Inflammatory macrophage treated with lipopolysaccharide for 4 hours (primary cell): ENCODE data around the gene NDRG4.
A peak's percentile ranks its signal among the peaks of the same experiment; 100 is the strongest.
"Not testable (repeated sequence)": the region's sequence is repeated elsewhere in the genome, so short reads cannot be mapped to it uniquely, and the experiment has no call there.

ENCODE experiments used
- DNase-seq: peaks from one replicate; pipeline ENCODE4 v3.0.0-alpha.2; 2020

The NDRG4 gene

DNA sequence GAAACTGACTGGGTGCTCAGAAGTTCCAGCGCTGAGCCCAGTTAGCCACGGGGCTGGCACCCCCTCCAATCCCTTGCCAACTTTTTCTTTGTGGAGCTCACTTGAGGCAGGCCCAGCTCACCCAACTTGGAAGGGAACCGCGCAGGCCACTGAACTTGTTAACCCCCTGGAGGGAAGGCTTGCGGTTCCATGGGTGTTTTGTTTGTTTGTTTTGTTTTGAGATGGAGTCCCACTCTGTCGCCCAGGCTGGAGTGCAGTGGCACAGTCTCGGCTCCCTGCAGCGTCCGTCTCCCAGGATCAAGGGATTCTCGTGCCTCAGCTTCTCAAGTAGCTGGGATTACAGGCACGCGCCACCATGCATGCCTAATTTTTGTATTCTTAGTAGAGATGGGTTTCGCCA, 34.1 kb upstream of the NDRG4 start:
- DNase-seq = no peak

DNA sequence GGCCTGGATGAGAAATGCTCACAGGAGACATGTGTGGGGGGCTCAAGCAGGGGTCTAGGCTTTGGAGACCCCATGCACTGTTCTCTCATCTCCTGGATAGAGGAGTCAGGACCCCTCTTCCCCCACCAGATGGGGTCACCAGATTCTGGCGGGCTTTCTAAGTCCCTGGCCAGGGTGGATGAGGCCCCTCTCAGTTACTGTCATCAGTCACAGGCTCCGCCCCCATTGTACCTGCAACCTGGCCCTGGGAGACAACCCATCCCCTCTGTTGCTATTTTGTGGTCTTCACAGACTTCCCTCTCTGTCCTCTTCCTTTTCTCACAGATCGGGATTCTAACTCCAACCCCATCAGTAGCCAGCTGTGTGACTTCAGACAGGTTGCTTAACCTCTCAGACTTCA, 33.5 kb upstream of the NDRG4 start:
- no peak for DNase-seq

- DNase-seq = no peak
These were observed 32.0 kb upstream of the NDRG4 start for GRCh38 chr16:58467905-58468304.

DNA sequence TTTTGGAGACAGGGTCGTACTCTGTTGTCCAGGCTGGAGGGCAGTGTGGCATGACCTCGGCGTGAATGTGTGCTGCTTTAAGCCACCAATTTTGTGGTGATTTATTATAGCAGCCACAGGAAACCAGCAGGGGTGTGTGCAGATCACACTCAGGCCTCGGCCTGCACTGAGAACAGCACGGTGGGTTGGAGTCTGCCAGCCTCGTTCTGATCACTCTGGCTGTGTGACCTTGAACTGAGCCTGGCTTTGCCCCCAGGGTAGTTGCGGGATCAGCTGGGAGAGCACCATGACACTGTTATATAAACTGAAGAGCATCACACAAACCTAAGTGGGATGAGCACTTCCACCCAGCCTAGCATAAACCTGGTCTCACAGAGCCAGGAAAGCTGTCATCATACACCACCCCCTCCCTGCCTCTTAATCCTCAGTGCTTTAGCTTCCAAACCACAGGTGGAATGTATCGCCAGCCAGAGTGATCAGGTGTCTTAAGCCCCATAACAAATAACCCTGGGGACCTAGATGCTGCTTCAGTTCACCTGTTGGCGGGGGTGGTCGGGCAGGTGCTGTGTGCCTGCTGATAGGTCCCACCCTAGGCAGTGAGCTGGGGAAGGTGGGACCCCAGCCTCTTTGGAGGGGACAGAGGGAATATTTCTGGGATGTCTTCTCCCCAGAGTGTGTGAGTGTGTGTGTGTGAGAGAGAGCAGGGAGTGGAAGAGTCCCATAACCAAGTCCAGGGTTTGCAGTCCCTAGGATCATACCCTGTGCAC, 28.6 kb upstream of the NDRG4 start:
- DNase-seq = no peak

- no peak for DNase-seq
These were observed 27.7 kb upstream of the NDRG4 start for GRCh38 chr16:58472266-58472665.

DNA sequence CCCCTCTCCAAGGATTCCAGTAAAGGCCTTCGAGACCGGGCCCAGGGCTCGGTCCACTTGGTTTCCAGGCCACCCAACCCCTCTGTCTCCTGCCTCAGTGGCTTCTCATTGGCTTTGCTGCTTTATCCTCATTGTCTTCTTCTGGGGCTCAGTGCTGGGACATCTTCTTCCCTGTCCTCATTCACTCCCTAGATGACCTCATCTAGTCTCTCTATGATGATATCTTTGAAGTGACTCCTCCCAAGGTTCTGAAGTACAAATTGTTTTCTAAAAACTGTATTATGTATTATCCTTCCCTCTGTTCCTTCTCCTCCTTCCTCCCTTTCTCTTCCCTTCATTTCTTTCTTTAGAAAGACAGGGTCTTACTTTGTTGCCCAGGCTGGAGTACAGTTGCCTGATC, 27.1 kb upstream of the NDRG4 start:
- no peak for DNase-seq

DNA sequence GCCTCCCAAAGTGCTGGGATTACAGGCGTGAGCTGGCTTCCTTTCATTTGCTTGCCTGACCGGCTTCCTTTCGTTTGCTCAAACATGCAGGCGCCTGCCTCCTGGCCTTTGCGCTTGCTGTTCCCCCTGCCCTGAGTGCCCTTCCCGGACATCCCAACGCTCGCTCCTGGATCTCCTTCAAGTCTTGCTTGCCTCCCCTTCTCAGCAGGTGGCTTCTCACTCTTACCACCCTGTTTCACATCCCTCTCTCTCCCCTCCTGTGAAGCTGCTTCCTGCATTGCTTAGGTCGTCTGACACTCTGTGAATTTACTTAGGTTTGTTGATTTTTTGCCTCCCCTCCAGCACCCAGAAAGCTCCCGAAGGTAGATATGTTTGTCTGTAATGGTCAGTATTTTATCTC, 25.6 kb upstream of the NDRG4 start:
- no peak for DNase-seq

DNA sequence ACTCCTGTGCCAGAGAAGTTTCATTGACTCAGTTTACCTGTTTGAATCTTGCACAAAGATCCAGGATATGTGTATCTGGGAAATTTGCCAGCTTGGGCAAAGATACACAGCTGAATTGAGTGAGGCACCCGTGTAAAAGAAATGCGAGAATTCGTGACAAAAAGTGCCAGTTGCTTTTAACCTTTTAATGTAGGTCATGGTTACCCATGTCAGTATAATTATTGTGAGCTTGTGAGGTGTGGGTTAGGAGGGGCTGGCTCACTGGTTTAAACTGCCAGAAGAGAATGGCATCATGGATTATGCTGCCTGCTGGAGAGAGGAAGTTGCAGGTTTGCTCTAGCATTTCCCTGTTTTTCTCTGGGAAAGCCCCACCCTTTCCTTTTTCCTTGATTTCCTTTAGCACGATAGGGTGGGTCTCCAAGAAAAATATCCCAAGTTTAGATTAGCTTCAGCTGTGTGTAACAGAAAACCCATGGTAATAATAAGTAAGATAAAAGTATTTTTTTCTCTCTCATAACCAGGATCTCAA, 24.8 kb upstream of the NDRG4 start:
- no peak for DNase-seq

- no peak for DNase-seq
These were observed 23.2 kb upstream of the NDRG4 start for GRCh38 chr16:58476791-58477190.

DNA sequence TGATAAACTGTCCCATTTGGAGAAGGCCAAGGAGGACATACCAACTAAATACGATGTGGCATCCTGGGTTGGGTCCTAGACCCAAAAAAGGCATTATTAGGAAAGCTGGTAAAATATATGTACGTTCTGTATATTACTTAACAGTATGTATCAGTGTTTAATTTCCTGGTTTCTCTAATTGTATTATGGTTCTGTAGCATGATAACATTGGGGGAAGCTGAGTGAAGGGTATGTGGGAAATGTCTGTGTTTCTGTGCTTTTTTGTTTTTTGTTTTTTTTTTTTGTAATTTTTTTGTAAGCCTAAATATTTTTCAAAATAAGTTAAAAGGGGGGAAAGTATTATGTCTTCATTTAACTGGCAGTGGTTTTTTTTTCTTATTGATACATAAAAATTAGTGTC, 21.5 kb upstream of the NDRG4 start:
- no peak for DNase-seq

DNA sequence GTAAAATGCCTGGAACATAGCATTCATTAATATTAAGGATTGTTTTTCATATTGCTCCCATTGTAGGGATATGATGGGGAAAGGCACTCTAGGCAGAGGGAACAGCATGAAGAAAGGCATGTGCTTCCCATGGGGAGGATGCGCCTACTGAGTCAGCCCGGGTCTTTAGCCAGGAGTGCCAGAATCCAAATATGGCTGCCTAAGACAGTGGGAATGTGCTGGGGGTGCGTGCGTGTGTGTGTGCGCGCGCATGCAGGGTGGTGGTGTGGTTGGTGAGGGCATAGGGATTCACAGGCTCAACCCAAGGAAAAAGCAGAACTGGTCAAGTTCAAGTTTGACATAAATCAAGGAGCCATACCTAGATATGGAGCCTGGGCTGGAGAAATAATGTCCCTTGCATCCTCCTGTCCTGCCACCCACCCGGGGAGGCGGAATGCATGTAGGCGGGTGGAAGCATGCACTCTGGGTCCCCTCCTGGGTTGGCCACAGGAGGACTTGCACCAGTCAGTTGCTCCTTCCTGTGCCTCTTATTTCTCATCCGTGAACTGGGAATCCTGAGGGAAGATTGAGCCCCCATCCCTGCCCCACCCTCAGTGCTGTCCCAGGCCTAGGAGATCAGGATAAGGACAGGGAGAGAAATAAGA, 18.6 kb upstream of the NDRG4 start:
- DNase-seq = no peak

GRCh38 chr16:58481931-58482330, 18.0 kb upstream of the NDRG4 start:
- no peak for DNase-seq

DNA sequence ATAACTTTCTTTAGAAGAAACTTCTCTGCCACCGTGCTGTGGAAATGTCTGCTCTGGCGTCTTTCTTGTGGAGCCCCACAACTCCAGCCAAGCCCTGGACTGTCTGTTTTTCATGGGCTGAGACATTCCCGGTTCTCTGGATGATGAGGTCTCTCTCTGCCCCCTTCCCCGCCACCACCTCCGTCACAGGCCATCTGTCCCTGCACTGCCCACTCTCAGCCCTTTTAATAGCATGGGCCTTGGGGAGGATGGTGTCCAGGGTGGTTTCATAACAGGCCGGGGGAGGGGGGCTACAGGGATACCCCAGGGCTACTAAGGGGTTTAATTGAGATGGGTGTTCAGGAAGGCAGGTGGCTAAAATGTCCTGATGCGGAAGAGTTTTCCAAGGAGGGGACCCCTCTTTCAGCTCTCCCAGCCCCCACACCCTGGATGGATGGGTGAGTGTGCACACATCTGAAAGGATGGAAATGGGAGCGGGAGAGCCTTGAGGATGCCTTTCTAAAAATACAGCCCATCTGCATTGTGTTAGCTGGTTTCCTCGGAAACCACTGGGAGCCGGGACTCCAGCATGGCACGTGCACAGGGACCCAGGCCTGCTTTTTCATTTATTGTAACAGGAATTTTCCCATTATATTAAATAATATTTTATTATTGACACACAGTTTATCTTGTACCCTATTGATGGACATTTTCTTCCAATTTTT, 14.6 kb upstream of the NDRG4 start:
- DNase-seq = no peak

DNA sequence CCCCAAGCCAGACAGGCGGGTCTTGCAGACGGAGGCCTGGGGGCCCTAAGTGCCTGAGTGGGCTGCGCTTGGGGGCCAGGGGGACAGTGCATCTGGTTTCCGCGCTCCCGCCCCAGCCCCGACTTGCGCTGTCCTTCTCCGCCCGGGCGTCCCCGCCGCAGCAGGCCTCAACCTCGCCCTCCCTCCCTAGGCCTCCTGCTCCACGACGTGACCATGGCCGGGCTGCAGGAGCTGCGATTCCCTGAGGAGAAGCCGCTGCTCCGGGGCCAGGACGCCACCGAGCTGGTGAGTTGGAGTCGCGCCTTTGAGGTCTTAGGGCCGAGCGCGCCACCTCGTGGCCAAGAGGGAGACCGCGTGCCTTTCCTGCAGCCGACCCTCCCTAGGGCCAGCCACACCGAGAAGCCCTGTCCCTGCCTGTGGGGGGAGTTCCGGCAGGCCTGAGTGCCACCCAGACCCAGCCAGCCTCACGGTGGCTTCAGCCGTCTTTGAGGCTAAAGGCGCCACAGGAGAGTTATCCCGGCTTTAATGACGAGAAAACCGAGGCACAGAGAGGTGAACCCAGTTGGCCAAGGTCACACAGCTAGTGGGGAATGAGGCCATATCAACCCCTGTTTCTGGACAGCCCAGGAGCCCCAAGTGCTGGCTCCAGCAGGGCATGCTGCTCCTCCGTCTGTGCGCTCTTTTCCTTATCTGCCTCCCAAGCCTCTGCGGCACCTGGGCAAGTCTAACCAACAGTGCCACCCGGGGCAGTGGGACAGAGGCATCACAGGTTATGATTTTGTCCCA, 12.2 kb upstream of the NDRG4 start:
- DNase-seq = peak; percentile 70

DNA sequence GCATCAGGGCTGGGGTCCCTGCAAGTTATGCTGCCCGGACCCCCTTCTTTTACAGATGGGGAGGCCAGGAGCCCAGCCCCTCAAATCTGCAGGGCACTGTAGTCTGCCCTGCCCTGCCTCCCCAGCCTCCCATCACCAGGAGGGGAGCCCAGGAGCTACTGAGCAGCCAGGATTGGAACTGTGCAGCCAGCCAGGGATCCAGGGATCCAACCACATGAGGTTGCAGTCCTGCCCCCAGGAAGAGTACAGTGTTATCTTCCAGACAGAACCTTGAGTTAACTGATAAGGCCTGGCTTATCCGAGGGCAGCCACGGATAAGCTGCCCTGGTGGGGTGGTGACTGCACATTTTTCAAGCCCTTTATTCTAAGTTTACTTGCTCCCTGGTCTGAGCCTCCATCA, 11.4 kb upstream of the NDRG4 start:
- DNase-seq = no peak

DNA sequence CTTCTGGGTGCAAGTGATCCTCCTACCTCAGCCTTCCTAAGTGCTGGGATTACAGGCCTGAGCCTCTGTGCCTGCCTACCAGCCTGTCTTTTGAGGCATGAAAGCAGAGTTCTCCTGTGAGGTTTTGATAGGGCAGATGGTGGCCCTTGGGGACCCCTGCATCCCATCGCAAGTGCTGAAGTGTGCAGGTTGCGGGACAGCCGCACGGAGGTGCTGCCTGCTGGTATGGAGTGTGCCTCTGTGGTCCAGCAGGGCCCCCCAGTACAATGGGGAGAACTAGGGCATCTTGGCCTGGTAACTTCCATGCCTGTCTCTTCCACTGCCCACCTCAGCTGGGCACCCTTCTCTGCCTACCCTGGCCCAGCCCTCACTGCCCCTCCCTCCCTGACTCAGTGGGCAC, 9.9 kb upstream of the NDRG4 start:
- no peak for DNase-seq

DNA sequence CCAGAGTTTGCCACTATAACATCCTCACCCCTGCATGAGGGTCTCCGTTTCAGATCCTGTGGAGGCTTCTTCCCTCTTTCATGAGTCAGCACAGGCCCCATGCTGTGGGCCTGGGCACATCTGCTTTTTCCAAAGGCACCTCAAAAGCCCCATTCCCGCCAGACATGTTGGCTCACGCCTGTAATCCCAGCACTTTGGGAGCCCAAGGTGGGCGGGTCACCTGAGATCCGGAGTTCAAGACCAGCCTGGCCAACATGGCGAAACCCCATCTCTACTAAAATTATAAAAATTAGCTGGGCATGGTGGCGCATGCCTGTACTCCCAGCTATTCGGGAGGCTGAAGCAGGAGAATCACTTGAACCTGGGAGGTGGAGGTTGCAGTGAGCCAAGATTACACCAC, 9.4 kb upstream of the NDRG4 start:
- DNase-seq = not testable (repeated sequence)

DNA sequence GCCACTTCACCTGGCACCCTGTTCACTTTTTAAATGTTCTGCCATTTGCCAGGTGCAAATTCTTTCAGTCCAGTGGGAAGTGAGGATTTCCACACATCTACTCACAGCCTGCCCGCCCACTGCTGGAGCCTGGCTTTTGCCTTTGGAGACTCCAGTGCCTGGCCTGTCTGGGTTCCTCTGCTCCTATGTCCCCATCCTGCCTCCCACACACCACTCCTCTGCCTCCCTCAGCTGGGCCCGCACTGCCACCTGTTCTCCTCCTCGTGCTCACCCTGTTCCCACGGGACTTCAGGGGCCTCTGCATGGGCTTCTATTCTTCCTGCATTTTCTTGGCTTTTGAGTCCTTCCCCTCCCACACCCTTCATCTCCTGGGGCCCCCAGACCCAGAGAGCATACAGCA, 7.9 kb upstream of the NDRG4 start:
- DNase-seq = no peak

- no peak for DNase-seq
These were observed 7.2 kb upstream of the NDRG4 start for GRCh38 chr16:58492735-58493134.

- DNase-seq = no peak
These were observed 6.0 kb upstream of the NDRG4 start for GRCh38 chr16:58493756-58494431.

DNA sequence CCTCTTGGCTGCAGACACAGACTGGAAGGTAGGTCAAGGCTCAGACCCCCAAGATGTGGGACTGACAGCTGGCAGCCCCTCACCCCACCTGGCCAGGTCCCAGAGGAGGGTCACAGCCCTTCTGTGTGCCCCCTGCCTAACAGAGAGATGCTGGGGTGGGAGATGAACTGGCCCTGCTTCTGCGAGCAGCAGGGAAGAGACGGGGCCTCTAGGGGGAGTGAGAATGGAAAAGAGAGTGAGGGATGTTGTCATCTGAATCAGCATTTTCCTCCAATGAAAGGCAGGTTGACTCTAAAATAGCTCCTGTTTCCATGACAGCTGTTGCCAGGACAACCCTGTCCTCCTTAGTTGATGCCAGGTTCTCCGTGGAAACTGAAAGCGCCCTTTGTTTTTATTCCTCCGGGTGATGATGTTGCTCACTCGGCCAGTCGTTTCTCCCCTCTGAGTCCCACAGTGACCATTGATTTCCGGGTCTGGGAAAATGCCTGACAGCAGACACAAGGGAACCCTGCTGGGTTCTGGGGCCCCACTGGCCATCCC, 4.9 kb upstream of the NDRG4 start:
- peak; percentile 37 for DNase-seq
